GM18520 (cell line): Measurements from ENCODE around the gene ACSF3.
A peak's percentile ranks its signal among the peaks of the same experiment; 100 is the strongest.

Experiments used
- ATAC-seq: cut with Tn5 transposase; IDR thresholded peaks from one replicate; pipeline ENCODE4 v1.9.1; 2021; ENCODE audit not compliant: unreplicated experiment

Gene ACSF3

GRCh38 chr16:89108416-89108815, 14.8 kb downstream of the ACSF3 start:
- ATAC-seq, result no peak

- ATAC-seq, result no peak
Observed at GRCh38 chr16:89110641-89111040, 17.0 kb downstream of the ACSF3 start.

- no peak for ATAC-seq
Observed at GRCh38 chr16:89111263-89111662, 17.6 kb downstream of the ACSF3 start.

- no peak for ATAC-seq
Observed at GRCh38 chr16:89112377-89113151, 18.9 kb downstream of the ACSF3 start.

GRCh38 chr16:89113152-89113547, 19.5 kb downstream of the ACSF3 start:
- no peak for ATAC-seq

GRCh38 chr16:89113661-89114060, 20.0 kb downstream of the ACSF3 start:
- no peak for ATAC-seq

- ATAC-seq, result no peak
Observed at GRCh38 chr16:89114159-89114981, 20.7 kb downstream of the ACSF3 start.

GRCh38 chr16:89115216-89115861, 21.7 kb downstream of the ACSF3 start:
- peak; percentile 32 for ATAC-seq

GRCh38 chr16:89116341-89117226, 22.9 kb downstream of the ACSF3 start:
- no peak for ATAC-seq

- ATAC-seq, result no peak
Observed at GRCh38 chr16:89117227-89117974, 23.7 kb downstream of the ACSF3 start.

- ATAC-seq, result no peak
Observed at GRCh38 chr16:89117975-89118289, 24.3 kb downstream of the ACSF3 start.

GRCh38 chr16:89118361-89119165, 24.9 kb downstream of the ACSF3 start:
- no peak for ATAC-seq

- ATAC-seq, result no peak
Observed at GRCh38 chr16:89119166-89119621, 25.5 kb downstream of the ACSF3 start.

- no peak for ATAC-seq
Observed at GRCh38 chr16:89119661-89120141, 26.0 kb downstream of the ACSF3 start.

- ATAC-seq, result no peak
Observed at GRCh38 chr16:89120281-89120680, 26.6 kb downstream of the ACSF3 start.

- no peak for ATAC-seq
Observed at GRCh38 chr16:89120921-89121351, 27.3 kb downstream of the ACSF3 start.

GRCh38 chr16:89121691-89122321, 28.2 kb downstream of the ACSF3 start:
- no peak for ATAC-seq

- ATAC-seq, result no peak
Observed at GRCh38 chr16:89122322-89122851, 28.7 kb downstream of the ACSF3 start.
